ENCODE data around the gene RNF224. TPM values are rescaled to one million over a fixed set of nuclear protein-coding genes. Genes with fewer than 3 reads are reported as not detected.

RNF224 gene
- total RNA-seq, 1 donor from 2014 or later = 0.35 TPM

Other genes with a start within 250 kb of the RNF224 start
- gene PTGDS, start 250.0 kb upstream of the RNF224 start, total RNA-seq = 477 TPM
- gene LCNL1, start 244.5 kb upstream of the RNF224 start, total RNA-seq = 5.1 TPM
- gene PAXX, start 235.1 kb upstream of the RNF224 start, total RNA-seq = 53.1 TPM
- gene CLIC3, start 230.9 kb upstream of the RNF224 start, total RNA-seq = 80.7 TPM
- 44.3 TPM for gene ABCA2, start 199.3 kb upstream of the RNF224 start, total RNA-seq
- 0.81 TPM for gene FUT7, start 195.4 kb upstream of the RNF224 start, total RNA-seq
- gene NPDC1, start 181.3 kb upstream of the RNF224 start, total RNA-seq = 152 TPM
- 0.41 TPM for gene ENTPD2, start 173.4 kb upstream of the RNF224 start, total RNA-seq
- gene SAPCD2, start 156.9 kb upstream of the RNF224 start, total RNA-seq = 0.84 TPM
- 30.7 TPM for gene UAP1L1, start 150.0 kb upstream of the RNF224 start, total RNA-seq
- 39.4 TPM for gene MAN1B1, start 140.5 kb upstream of the RNF224 start, total RNA-seq
- gene DPP7, start 112.8 kb upstream of the RNF224 start, total RNA-seq = 183 TPM
- 0.64 TPM for gene GRIN1, start 88.3 kb upstream of the RNF224 start, total RNA-seq
- not detected for gene LRRC26, start 57.5 kb upstream of the RNF224 start, total RNA-seq
- gene TMEM210, start 55.4 kb upstream of the RNF224 start, total RNA-seq = not detected
- 51.4 TPM for gene ANAPC2, start 38.9 kb upstream of the RNF224 start, total RNA-seq
- gene SSNA1, start 38.8 kb upstream of the RNF224 start, total RNA-seq = 55.5 TPM
- gene TPRN, start 26.8 kb upstream of the RNF224 start, total RNA-seq = 22.3 TPM
- gene TMEM203, start 21.9 kb upstream of the RNF224 start, total RNA-seq = 28.7 TPM
- gene NDOR1, start 21.8 kb upstream of the RNF224 start, total RNA-seq = 16.7 TPM
- 6.7 TPM for gene RNF208, start 5.3 kb upstream of the RNF224 start, total RNA-seq
- gene CYSRT1, start 2.3 kb upstream of the RNF224 start, total RNA-seq = 0.41 TPM
- 0.23 TPM for gene SLC34A3, start 3.4 kb downstream of the RNF224 start, total RNA-seq
- 191 TPM for gene TUBB4B, start 13.8 kb downstream of the RNF224 start, total RNA-seq
- not detected for gene STPG3, start 23.8 kb downstream of the RNF224 start, total RNA-seq
- 47.2 TPM for gene NELFB, start 27.8 kb downstream of the RNF224 start, total RNA-seq
- gene TOR4A, start 50.2 kb downstream of the RNF224 start, total RNA-seq = 27.4 TPM
- gene NRARP, start 74.8 kb downstream of the RNF224 start, total RNA-seq = 21.5 TPM
- gene EXD3, start 195.7 kb downstream of the RNF224 start, total RNA-seq = 27.3 TPM
- gene NOXA1, start 195.9 kb downstream of the RNF224 start, total RNA-seq = 6.5 TPM
- gene ENTPD8, start 213.9 kb downstream of the RNF224 start, total RNA-seq = not detected
- gene NSMF, start 231.8 kb downstream of the RNF224 start, total RNA-seq = 23.9 TPM